PC-3 (cell line): ENCODE results near the gene PLD1. TPM values are rescaled to one million over a fixed set of nuclear protein-coding genes. Genes with fewer than 3 reads are reported as not detected.

Source experiments
- ATAC-seq: fragments of 200-7000 bp; cut with Tn5 transposase; 2 replicates; pipeline ENCODE4 v1.9.1; 2020; ENCODE audit warnings: mild to moderate bottlenecking, moderate library complexity
- BruUV-seq: library from RNA; stranded (reverse); fragments of 400-500 nt; replicated peaks from 2 replicates; lab custom pipeline; 2021; lab: Mats Ljungman, UMichigan
- CTCF ChIA-PET: fragments of 300-600 bp; sonication (Branson Sonifier 250); formaldehyde crosslinking; loops from one replicate; lab custom pipeline; 2022; ENCODE audit warnings: antibody characterized with exemption; lab: Charles Lee
- POLR2A ChIA-PET: fragments of 300-600 bp; sonication (Branson Sonifier 250); formaldehyde crosslinking; loops from one replicate; lab custom pipeline; 2022; ENCODE audit warnings: antibody characterized with exemption; ENCODE audit not compliant: unreplicated experiment; lab: Charles Lee
- DNase-seq: peaks from one replicate; pipeline ENCODE4 v3.0.0-alpha.2; 2015
- H2AFZ ChIP-seq: fragments of 300-600 bp; sonication (generic); 2 replicates; pipeline ENCODE4 v1.6.0; 2016; ENCODE audit warnings: antibody characterized with exemption, low read length
- H3F3A ChIP-seq: fragments of 300-600 bp; sonication (generic); one replicate; pipeline ENCODE4 v1.6.0; 2017; ENCODE audit warnings: antibody characterized with exemption, low read length, control low read depth, mild to moderate bottlenecking; ENCODE audit not compliant: unreplicated experiment
- H3K27ac ChIP-seq: fragments of 300-600 bp; sonication (generic); 2 replicates; pipeline ENCODE4 v1.5.1; 2016; ENCODE audit warnings: mild to moderate bottlenecking, low read length
- H3K27me3 ChIP-seq: fragments of 300-600 bp; sonication (generic); 2 replicates; pipeline ENCODE4 v1.6.1; 2016; ENCODE audit warnings: low read length, mixed read lengths
- H3K36me3 ChIP-seq: fragments of 300-600 bp; sonication (generic); 2 replicates; pipeline ENCODE4 v1.6.1; 2016; ENCODE audit warnings: low read depth, mixed run types, low read length, mixed read lengths
- H3K4me1 ChIP-seq: fragments of 300-600 bp; sonication (generic); 2 replicates; pipeline ENCODE4 v1.5.1; 2016; ENCODE audit warnings: low read length; ENCODE audit not compliant: insufficient read depth
- H3K4me2 ChIP-seq: fragments of 300-600 bp; sonication (generic); 2 replicates; pipeline ENCODE4 v1.6.0; 2016; ENCODE audit warnings: low read length
- H3K4me3 ChIP-seq: fragments of 300-600 bp; sonication (generic); 2 replicates; pipeline ENCODE4 v1.5.1; 2016; ENCODE audit warnings: mild to moderate bottlenecking, low read length, mixed read lengths
- H3K79me2 ChIP-seq: fragments of 300-600 bp; sonication (generic); 2 replicates; pipeline ENCODE4 v1.6.1; 2017; ENCODE audit warnings: low read length, mixed read lengths
- H3K9ac ChIP-seq: fragments of 300-600 bp; sonication (generic); 2 replicates; pipeline ENCODE4 v1.6.0; 2016; ENCODE audit warnings: mild to moderate bottlenecking, low read length
- H3K9me2 ChIP-seq: fragments of 300-600 bp; sonication (generic); replicated peaks from 2 replicates; pipeline ENCODE4 v1.6.1; 2016; ENCODE audit warnings: mixed run types, low read length, mixed read lengths
- H3K9me3 ChIP-seq: fragments of 300-600 bp; sonication (generic); 2 replicates; pipeline ENCODE4 v1.6.1; 2016; ENCODE audit warnings: low read length, mixed read lengths
- H4K20me1 ChIP-seq: fragments of 300-600 bp; sonication (generic); 2 replicates; pipeline ENCODE4 v1.6.1; 2016; ENCODE audit warnings: low read length, mixed read lengths
- EZH2 ChIP-seq: fragments of 300-600 bp; sonication (generic); IDR thresholded peaks from one replicate; pipeline ENCODE4 v1.6.1; 2017; ENCODE audit warnings: antibody characterized with exemption, mild to moderate bottlenecking, low read length; ENCODE audit not compliant: unreplicated experiment
- EZH2phosphoT487 ChIP-seq: fragments of 300-600 bp; sonication (generic); IDR thresholded peaks from 2 replicates; pipeline ENCODE4 v1.6.1; 2018; ENCODE audit warnings: mild to moderate bottlenecking, antibody characterized with exemption, low read length, borderline replicate concordance
- intact Hi-C: fragments of 100-400 bp; cut with micrococcal nuclease; formaldehyde crosslinking; loops from 2 replicates; pipeline ENCODE4 v1.9.0; 2023
- total RNA-seq: library from RNA; depleted of rRNA; stranded (reverse); fragments of >200 nt; gene quantifications from 2 replicates; pipeline ENCODE4 v1.2.3, GENCODE V29; 2014
- TF ChIP-seq, protein P1 (sequence below): fragments of 300-600 bp; sonication (generic); conservative IDR thresholded peaks from 2 replicates; pipeline ENCODE4 v1.5.1; 2017; ENCODE audit warnings: antibody characterized with exemption, low read depth, mild to moderate bottlenecking, low read length

PLD1 gene
- total RNA-seq, 1 experiment from 2014 or later: 7.3 TPM

DNA sequence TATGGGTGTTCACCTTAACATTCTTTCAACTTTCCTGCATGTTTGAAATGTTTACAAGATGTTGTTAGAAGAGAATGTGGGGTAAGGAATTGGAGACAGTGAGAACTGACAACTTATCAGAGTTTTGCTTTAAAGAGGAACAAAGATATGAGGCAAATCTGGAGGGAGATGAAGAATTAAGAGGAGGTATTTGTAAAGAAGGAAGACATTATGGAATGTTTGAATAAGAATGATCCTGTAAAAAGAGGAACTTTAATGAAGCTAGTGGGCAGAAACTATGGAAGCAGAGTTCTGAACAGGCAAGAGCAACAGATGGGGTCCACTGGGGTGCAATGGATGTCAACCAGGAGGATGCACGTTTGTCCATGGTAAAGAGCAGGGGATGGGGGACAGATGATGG lies 27.7 kb downstream of the PLD1 start:
- Histone ChIP-seq H2AFZ (no peak overlapping the region), H3F3A (no peaks in the 10 kb centered on the region), H3K4me3 (no peak overlapping the region), H3K9me3 (no peaks in the 10 kb centered on the region), H3K27ac (no peak overlapping the region), H3K9ac (no peak overlapping the region), H4K20me1 (no peaks in the 10 kb centered on the region), H3K4me2 (no peak overlapping the region), H3K79me2 (no peaks in the 10 kb centered on the region), H3K4me1 (peaks cover 15% of the 10 kb centered on the region), H3K27me3 (no peaks in the 10 kb centered on the region), H3K36me3 (no peaks in the 10 kb centered on the region), H3K9me2 (no peaks in the 10 kb centered on the region)
- DNase-seq: no peak
- no TSS peak for BruUV-seq
- intact Hi-C loops: no loop called here
- ATAC-seq: no peak
- POLR2A ChIA-PET: no interaction called here
- CTCF ChIA-PET: no interaction called here
- TF ChIP-seq EZH2phosphoT487: no peak
- no peak for TF ChIP-seq EZH2
- TF ChIP-seq, protein P1, sequence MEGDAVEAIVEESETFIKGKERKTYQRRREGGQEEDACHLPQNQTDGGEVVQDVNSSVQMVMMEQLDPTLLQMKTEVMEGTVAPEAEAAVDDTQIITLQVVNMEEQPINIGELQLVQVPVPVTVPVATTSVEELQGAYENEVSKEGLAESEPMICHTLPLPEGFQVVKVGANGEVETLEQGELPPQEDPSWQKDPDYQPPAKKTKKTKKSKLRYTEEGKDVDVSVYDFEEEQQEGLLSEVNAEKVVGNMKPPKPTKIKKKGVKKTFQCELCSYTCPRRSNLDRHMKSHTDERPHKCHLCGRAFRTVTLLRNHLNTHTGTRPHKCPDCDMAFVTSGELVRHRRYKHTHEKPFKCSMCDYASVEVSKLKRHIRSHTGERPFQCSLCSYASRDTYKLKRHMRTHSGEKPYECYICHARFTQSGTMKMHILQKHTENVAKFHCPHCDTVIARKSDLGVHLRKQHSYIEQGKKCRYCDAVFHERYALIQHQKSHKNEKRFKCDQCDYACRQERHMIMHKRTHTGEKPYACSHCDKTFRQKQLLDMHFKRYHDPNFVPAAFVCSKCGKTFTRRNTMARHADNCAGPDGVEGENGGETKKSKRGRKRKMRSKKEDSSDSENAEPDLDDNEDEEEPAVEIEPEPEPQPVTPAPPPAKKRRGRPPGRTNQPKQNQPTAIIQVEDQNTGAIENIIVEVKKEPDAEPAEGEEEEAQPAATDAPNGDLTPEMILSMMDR: no peak

DNA sequence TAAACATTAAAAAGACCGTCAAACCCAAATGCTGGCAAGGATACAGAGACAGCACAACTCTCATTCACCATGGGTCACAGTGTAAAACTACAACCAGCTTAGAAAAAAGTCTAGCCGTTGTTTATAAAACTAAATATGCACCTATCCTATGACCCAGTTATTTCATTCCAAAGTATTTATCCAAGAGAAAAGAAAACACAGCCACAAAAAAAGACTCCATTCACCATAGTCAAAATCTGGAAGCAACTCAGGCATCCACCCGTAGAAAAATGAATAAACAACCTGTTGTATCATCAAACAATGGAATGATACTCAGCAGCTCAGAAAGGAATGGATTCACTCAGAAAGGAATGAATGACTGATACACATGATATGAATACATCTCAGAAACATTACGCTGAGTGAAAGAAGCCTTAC lies 28.6 kb downstream of the PLD1 start:
- H3K79me2 ChIP-seq: no peaks in the 10 kb centered on the region
- intact Hi-C loops: no loop called here
- H3K9me3 ChIP-seq: no peaks in the 10 kb centered on the region
- H3K9ac ChIP-seq: no peak overlapping the region
- H3K27ac ChIP-seq: no peak overlapping the region
- ATAC-seq (peak; percentile 32), DNase-seq (peak; percentile 38)
- H3K4me3 ChIP-seq: no peak overlapping the region
- H3K4me1 ChIP-seq: peaks cover 24% of the 10 kb centered on the region
- no peaks in the 10 kb centered on the region for H3F3A ChIP-seq
- no peaks in the 10 kb centered on the region for H4K20me1 ChIP-seq
- no TSS peak for BruUV-seq
- no peak overlapping the region for H2AFZ ChIP-seq
- H3K4me2 ChIP-seq: no peak overlapping the region
- no peaks in the 10 kb centered on the region for H3K27me3 ChIP-seq
- POLR2A ChIA-PET: no interaction called here
- H3K36me3 ChIP-seq: no peaks in the 10 kb centered on the region
- no peaks in the 10 kb centered on the region for H3K9me2 ChIP-seq
- CTCF ChIA-PET: no interaction called here
- TF ChIP-seq, protein P1: no peak
- TF ChIP-seq EZH2phosphoT487: no peak
- TF ChIP-seq EZH2: no peak

DNA sequence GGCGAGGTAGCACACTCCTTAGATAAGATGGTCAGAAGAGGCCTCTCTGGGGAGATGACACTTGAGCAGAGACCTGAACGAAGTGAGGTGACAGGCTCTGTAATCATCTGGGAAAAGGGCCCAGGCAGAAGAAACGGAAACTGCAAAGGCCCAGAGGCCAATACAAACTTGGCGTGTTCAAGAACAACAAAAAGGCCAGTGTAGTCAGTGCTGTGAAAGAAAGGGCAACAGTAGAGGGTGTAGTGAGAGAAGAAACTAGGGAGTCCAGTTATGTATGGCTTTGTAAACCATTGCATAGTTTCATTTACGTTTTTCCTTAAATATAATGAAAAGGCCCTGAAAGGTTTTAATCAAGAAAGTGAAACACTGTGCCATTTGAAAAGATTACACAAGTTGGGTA lies 31.8 kb downstream of the PLD1 start:
- ChIA-PET CTCF (no interaction called here), POLR2A (no interaction called here)
- intact Hi-C loops: loop anchor here (10.0 kb wide), 1 partner anchor 814 kb away; no protein-coding TSS in a partner anchor
- DNase-seq (no peak), ATAC-seq (no peak)
- Histone ChIP-seq H3K79me2 (no peaks in the 10 kb centered on the region), H3F3A (no peaks in the 10 kb centered on the region), H3K4me2 (no peak overlapping the region), H3K27me3 (no peaks in the 10 kb centered on the region), H3K9me2 (no peaks in the 10 kb centered on the region), H3K9ac (no peak overlapping the region), H3K27ac (no peak overlapping the region), H2AFZ (no peak overlapping the region), H3K36me3 (no peaks in the 10 kb centered on the region), H4K20me1 (no peaks in the 10 kb centered on the region), H3K4me3 (no peak overlapping the region), H3K9me3 (no peaks in the 10 kb centered on the region), H3K4me1 (peaks cover 21% of the 10 kb centered on the region)
- no TSS peak for BruUV-seq
- TF ChIP-seq, protein P1: no peak
- TF ChIP-seq EZH2phosphoT487: no peak
- no peak for TF ChIP-seq EZH2
